ENCODE measurements around the gene TAF4B.
"Not testable (repeated sequence)": the region's sequence is repeated elsewhere in the genome, so short reads cannot be mapped to it uniquely, and the experiment has no call there.

TAF4B gene

DNA sequence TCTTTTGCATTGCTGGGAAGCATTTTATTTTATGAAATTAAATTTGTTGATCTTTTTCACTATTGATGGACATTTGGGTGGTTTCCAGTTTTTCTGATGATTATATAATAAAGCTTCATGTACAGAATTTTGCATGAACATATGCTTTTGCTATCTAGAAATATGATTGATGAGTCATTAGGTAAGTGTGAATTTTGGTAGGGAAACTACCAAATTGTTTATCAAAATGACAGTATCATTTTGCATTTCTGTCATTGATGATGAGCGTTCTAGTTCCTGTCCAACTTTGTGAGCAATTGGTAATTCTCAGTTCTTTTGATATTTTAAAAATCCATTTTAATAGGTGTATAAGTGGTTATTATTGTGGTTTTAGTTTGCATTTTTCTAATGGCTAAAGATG lies 67.7 kb downstream of the TAF4B start:
- no peak for DNase-seq
- intact Hi-C loops (cut with DNase I) = no loop called here

GRCh38 chr18:26298107-26298506 lies 71.9 kb downstream of the TAF4B start:
- intact Hi-C loops (cut with DNase I) = no loop called here
- peak in 12 of 42 donors; percentile 9 to 52 (median 22) for DNase-seq

- intact Hi-C loops (cut with DNase I) = no loop called here
- peak in 4 of 42 donors; percentile 6 to 22 (median 18) for DNase-seq
Observed at GRCh38 chr18:26301681-26302080, 75.4 kb downstream of the TAF4B start.

GRCh38 chr18:26303222-26303621 lies 77.0 kb downstream of the TAF4B start:
- intact Hi-C loops (cut with DNase I); DNase-seq: not testable (repeated sequence)

DNA sequence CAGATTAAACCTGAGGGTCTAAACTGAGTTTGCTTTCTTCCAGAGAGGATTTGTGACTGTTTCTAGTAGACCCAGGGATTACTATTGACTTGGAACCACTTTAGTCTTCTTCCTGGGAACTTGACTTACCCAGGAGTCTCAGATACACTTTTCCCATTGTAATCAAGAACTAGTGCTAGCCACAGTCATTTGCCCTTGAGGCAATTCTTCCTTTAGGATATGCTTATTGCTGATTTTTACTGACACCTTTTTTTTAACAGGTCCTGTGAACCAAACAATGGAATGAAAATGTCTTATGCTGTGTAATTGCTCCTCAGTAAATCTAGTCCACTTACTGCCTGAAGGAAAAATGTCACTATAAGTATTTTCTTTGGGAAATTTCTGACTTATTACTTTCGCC lies 78.3 kb downstream of the TAF4B start:
- intact Hi-C loops (cut with DNase I) = no loop called here
- DNase-seq = no peak

DNA sequence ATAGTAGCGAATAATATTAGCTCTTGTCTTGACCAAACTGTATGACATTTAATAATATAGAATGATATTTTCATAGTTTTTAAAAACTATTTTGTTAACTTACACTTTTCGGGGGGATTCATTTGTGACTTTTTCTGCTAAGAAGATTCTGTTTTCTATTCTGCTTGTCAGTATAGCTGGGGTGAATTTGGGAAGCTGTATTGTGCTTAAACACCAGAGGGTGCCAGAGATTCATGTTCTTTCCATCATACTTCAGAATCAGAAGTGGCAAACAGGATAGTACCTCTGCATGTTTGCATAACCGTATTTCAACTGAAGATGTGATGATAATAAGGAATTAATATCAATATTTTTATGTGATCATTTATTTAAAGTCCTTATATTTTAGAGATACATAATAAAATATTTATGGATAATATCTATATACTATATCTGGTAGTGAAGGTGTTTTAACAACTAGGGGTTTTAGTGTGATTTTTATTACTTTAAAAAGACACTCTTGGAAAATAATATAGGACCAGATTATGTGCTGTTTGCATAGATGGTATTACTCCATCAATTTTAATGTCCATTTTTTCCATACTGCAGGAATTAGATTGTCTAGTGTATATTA lies 81.0 kb downstream of the TAF4B start:
- DNase-seq = peak in 22 of 42 donors; percentile 8 to 77 (median 46)

DNA sequence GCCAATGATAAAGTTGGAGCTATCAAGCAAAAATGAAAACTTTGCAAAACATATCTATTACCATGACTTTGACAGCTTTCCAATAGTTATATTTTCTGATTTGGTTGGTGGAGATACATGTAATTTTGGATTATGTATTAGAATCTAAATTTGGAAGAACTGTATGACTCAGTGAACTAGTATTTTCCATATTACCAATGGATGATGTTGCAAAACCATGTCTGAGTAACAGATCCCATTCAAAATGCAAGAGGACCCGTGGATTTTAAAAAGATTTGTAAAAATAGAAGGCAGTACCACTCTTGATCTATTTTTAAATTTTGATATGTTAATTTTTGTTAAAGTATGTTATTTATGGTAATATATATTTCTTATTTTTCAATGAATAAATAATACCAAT lies 83.0 kb downstream of the TAF4B start:
- intact Hi-C loops (cut with DNase I) = no loop called here
- DNase-seq = no peak

More for the DNA sequence above, 81.0 kb downstream of the TAF4B start:
- intact Hi-C loops (cut with DNase I) = no loop called here

- intact Hi-C loops (cut with DNase I) = no loop called here
- peak in 1 of 42 donors; percentile 8 for DNase-seq
Observed at GRCh38 chr18:26312199-26312598, 86.0 kb downstream of the TAF4B start.

GRCh38 chr18:26317398-26317797 lies 91.2 kb downstream of the TAF4B start:
- intact Hi-C loops (cut with DNase I) = no loop called here
- no peak for DNase-seq

DNA sequence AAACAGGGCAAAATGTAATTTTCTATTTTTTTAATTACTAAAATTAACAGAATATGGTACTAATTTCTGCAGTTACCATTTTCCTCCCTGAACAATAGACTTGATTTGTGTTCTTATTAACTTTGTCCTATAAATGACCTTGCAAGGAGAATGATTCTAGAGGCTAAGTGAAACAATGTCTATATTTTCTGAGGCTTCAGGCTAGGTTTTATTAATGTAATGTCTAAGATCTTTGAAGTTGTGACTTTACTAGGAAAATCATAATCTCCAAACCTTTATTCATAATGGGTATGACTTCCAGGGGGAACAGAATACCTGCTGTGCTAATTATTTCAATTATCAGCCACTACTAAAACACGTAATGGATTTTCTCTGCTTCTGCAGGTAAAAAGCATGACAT lies 94.4 kb downstream of the TAF4B start:
- intact Hi-C loops (cut with DNase I) = no loop called here
- no peak for DNase-seq

DNA sequence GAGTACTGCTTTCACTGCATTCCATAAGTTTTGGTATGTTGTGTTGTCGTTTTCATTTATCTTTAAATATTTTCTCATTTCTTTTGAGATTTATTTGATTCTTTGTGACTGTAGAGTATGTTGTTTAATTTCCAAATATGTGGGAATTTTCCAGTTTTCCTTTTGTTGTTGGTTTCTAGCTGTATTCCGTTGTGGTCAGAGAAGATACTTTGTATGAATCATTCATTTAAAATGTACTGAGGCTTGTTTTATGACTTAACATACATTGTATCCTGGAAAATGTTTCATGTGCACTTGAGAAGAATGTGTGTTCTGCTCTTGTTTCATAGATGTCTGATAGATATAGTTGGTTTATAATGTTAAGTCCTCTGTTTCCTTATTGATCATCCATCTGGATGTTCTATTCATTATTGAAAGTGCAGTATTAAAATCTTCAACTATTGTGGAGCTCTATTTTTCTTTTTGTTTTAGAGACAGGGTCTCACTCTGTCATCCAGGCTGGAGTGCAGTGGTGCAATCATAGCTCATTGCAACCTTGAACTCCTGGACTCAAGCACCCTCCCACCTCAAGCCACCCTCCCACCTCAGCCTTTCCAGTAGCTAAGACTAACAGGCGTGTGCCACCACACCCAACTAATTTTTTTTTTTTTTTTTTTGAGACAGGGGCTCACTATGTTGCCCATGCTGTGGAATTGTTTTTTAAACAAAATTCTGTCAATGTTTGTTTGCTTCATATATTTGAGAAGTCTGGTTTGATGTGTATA lies 96.8 kb downstream of the TAF4B start:
- DNase-seq = no peak
- intact Hi-C loops (cut with DNase I) = no loop called here

DNA sequence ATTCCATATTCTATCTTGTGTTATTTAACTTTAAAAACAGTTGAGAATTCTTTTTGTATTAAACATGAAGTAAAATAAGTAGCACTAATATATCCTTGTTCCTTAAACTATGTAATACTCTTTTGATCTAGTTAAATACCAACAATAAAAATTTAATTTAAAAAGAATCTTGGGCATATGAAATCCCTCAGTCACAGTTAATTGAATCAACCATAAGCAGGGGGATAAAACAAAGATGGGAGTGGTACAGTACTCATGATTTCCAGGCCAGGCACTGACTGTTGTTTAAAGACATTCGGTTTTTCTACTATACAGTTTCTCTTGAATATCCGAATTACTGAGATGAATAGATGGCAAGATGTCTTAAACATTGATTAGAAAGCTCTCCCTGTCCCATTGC lies 99.5 kb downstream of the TAF4B start:
- DNase-seq = no peak
- intact Hi-C loops (cut with DNase I) = no loop called here

DNA sequence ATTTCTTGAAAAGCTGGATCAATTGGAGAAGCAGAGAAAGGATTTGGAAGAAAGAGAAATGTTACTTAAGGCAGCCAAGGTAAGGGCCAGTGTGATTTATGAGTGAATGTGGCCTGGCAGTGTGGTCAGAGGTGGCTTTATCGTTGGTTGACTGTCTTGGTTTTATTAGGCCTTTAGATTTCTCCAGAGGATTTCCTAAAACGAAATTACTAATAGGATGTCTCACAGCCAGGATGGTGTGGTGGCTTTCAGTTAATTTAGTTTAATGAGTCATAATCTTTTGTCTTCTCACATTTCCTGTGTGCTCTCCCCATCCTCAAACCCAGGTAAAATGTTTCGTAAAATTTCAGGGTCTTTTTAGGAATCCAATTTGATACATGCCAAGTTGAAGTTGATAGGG lies 100.8 kb downstream of the TAF4B start:
- intact Hi-C loops (cut with DNase I) = no loop called here
- no peak for DNase-seq

DNA sequence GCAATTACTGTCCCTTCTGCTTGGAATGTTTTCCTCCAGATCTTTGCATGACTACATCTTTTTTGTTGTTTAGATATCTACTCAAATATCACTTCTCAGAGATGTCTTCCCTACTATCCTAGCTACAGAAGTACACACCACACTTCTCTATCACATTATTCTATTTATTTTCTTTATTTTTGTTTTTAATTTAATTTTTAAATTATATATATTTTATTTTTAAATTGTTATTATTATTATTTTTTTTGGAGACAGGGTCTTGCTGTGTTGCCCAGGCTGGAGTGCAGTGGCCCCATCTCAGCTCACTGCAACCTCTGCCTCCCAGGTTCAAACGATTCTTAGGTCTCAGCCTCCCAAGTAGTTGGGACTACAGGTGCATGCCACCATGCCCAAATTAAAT lies 106.7 kb downstream of the TAF4B start:
- no peak for DNase-seq
- intact Hi-C loops (cut with DNase I) = no loop called here

DNA sequence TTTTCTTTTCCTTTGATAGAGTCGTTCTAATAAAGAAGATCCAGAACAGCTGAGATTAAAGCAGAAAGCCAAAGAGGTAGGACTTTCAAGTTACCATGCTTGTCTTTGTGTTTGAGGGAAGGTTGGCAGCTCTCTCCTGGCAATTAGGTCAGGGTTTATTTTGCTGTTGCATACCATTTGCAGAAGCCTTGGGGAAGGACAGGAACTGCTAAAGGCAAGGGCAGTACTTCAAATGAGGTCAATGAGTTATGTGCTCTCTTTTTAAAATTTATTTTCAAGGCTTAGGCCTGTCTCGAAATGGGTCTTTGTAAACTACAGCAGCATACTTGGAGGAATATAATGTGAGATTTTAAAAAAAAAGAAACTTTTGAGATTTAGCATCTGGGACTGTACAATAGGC lies 108.9 kb downstream of the TAF4B start:
- DNase-seq = no peak

DNA sequence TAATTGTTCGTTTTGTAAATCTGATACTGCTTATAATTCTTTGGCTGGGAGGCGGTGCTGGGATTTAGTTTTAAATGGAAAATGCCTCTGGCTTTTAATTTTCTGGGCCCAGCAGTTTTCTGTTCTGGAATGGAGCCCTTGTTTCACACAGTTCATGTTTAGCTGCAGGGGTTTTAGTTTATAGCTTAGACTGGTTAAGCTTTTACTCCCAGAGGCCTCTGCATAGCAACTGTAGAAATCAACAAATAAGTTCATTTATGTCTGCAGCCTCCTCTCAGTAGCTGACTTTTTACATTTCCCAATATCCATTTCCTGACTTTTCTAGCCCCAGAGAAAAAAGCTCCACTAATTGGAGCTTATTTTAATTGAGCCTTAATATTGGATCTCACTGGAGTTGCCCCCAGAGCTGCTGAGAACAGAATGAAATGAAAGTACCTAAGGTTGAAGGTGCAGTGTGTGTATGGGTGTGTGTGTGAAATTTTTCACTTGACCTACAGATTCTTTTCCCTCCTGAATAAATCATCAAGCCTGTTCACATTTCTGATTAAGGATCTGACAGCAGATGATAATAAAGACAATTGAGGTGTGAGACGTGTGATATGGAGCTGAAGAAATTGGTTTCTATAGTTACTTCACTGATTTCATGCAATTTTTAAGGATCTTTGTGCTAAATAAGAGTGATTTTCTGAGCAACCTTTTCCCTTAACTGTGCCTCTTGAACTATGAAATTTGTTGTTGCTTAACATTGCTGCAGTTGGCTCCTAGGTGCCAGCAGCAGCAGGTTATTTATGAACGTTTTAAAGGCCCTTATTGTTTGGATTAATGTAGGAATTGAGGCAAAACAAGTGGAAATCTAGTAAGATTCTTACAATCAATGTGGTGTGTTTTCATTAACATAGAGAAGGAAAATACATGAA lies 109.6 kb downstream of the TAF4B start:
- intact Hi-C loops (cut with DNase I) = no loop called here
- no peak for DNase-seq

More for the DNA sequence above, 108.9 kb downstream of the TAF4B start:
- intact Hi-C loops (cut with DNase I) = no loop called here

DNA sequence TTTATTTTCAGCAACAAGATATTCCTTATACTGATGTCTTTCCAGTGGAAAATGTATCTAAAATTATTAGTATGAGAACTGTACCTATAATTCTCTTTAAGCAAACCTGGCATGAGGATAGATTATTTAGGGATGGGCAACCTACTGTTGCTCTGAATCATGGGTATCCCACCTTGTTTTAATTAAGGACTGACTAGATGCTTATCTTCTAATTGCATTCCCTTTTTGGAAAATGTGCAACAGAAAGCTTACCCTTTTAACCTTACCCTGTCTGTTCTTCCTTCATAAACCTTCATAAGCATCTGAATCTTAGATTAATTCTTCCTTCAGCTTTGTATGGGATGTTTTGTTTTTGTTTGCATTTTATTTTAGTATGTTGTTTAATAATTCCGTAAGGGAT lies 110.3 kb downstream of the TAF4B start:
- DNase-seq = no peak
- intact Hi-C loops (cut with DNase I) = no loop called here

- DNase-seq = no peak
Observed at GRCh38 chr18:26342646-26343045, 116.4 kb downstream of the TAF4B start.

DNA sequence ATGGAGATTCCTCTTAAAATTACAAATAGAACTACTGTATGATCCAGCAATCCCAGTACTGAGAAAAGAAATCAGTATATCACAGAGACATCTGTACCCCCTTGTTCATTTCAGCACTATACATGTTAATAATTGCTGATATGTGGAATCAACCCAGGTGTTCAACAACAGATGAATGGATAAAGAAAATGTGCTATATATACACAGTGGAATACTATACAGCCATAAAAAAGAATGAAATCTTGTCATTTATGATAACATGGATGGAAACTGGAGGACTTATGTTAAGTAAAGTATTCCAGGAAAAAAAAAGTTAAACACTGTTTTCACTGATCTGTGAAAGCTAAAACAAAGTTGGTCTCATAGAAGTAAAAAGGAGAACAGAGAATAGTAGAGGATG lies 124.7 kb downstream of the TAF4B start:
- DNase-seq = no peak
- intact Hi-C loops (cut with DNase I) = no loop called here

More at GRCh38 chr18:26342646-26343045, 116.4 kb downstream of the TAF4B start:
- intact Hi-C loops (cut with DNase I) = no loop called here

All from head of caudate nucleus (tissue), 42 donors.